ENCODE data around the gene AK2.

Gene AK2

GRCh38 chr1:33018112-33018511 lies 18.6 kb downstream of the AK2 start:
- no peak for DNase-seq (ENCODE audit: low read depth)
- Histone ChIP-seq H3K9me3 (ENCODE audit: control insufficient read depth, low read length) (no peaks in the 10 kb centered on the region), H3K9ac (ENCODE audit: low read length) (no peak overlapping the region), H3K36me3 (ENCODE audit: control insufficient read depth, insufficient read depth, low read length, severe bottlenecking) (peaks cover 78% of the 10 kb centered on the region), H3K4me1 (ENCODE audit: control insufficient read depth, insufficient read depth, low read length) (peaks cover 22% of the 10 kb centered on the region), H3K4me3 (ENCODE audit: low read length) (no peak overlapping the region), H3K27me3 (replicated peaks; ENCODE audit: control insufficient read depth, insufficient read depth, low read length) (no peaks in the 10 kb centered on the region)

GRCh38 chr1:33017175-33017574 lies 19.5 kb downstream of the AK2 start:
- Histone ChIP-seq H3K36me3 (ENCODE audit: control insufficient read depth, insufficient read depth, low read length, severe bottlenecking) (peaks cover 79% of the 10 kb centered on the region), H3K4me3 (ENCODE audit: low read length) (no peak overlapping the region), H3K27me3 (replicated peaks; ENCODE audit: control insufficient read depth, insufficient read depth, low read length) (no peaks in the 10 kb centered on the region), H3K4me1 (ENCODE audit: control insufficient read depth, insufficient read depth, low read length) (peaks cover 23% of the 10 kb centered on the region), H3K9ac (ENCODE audit: low read length) (no peak overlapping the region), H3K9me3 (ENCODE audit: control insufficient read depth, low read length) (no peaks in the 10 kb centered on the region)
- DNase-seq (ENCODE audit: low read depth) = no peak

- H3K9me3 ChIP-seq (ENCODE audit: control insufficient read depth, low read length) = no peaks in the 10 kb centered on the region
- no peak overlapping the region for H3K9ac ChIP-seq (ENCODE audit: low read length)
- H3K4me3 ChIP-seq (ENCODE audit: low read length) = no peak overlapping the region
- peaks cover 37% of the 10 kb centered on the region for H3K4me1 ChIP-seq (ENCODE audit: control insufficient read depth, insufficient read depth, low read length)
- no peaks in the 10 kb centered on the region for H3K27me3 ChIP-seq (replicated peaks; ENCODE audit: control insufficient read depth, insufficient read depth, low read length)
- DNase-seq (ENCODE audit: low read depth) = no peak
- H3K36me3 ChIP-seq (ENCODE audit: control insufficient read depth, insufficient read depth, low read length, severe bottlenecking) = peaks cover 66% of the 10 kb centered on the region
These were observed 21.5 kb downstream of the AK2 start for GRCh38 chr1:33015216-33015615.

- no peaks in the 10 kb centered on the region for H3K9me3 ChIP-seq (ENCODE audit: control insufficient read depth, low read length)
- DNase-seq (ENCODE audit: low read depth) = no peak
- H3K4me3 ChIP-seq (ENCODE audit: low read length) = no peak overlapping the region
- peaks cover 60% of the 10 kb centered on the region for H3K36me3 ChIP-seq (ENCODE audit: control insufficient read depth, insufficient read depth, low read length, severe bottlenecking)
- no peak overlapping the region for H3K9ac ChIP-seq (ENCODE audit: low read length)
- H3K27me3 ChIP-seq (replicated peaks; ENCODE audit: control insufficient read depth, insufficient read depth, low read length) = no peaks in the 10 kb centered on the region
- H3K4me1 ChIP-seq (ENCODE audit: control insufficient read depth, insufficient read depth, low read length) = peaks cover 38% of the 10 kb centered on the region
These were observed 22.1 kb downstream of the AK2 start for GRCh38 chr1:33014464-33015163.

GRCh38 chr1:33013791-33014190 lies 22.9 kb downstream of the AK2 start:
- Histone ChIP-seq H3K27me3 (replicated peaks; ENCODE audit: control insufficient read depth, insufficient read depth, low read length) (no peaks in the 10 kb centered on the region), H3K9me3 (ENCODE audit: control insufficient read depth, low read length) (no peaks in the 10 kb centered on the region), H3K4me1 (ENCODE audit: control insufficient read depth, insufficient read depth, low read length) (peaks cover 46% of the 10 kb centered on the region), H3K4me3 (ENCODE audit: low read length) (no peak overlapping the region), H3K9ac (ENCODE audit: low read length) (no peak overlapping the region), H3K36me3 (ENCODE audit: control insufficient read depth, insufficient read depth, low read length, severe bottlenecking) (peaks cover 60% of the 10 kb centered on the region)
- no peak for DNase-seq (ENCODE audit: low read depth)

GRCh38 chr1:33012165-33012564 lies 24.5 kb downstream of the AK2 start:
- Histone ChIP-seq H3K4me1 (ENCODE audit: control insufficient read depth, insufficient read depth, low read length) (peaks cover 53% of the 10 kb centered on the region), H3K36me3 (ENCODE audit: control insufficient read depth, insufficient read depth, low read length, severe bottlenecking) (peaks cover 57% of the 10 kb centered on the region), H3K9ac (ENCODE audit: low read length) (no peak overlapping the region), H3K9me3 (ENCODE audit: control insufficient read depth, low read length) (no peaks in the 10 kb centered on the region), H3K4me3 (ENCODE audit: low read length) (no peak overlapping the region), H3K27me3 (replicated peaks; ENCODE audit: control insufficient read depth, insufficient read depth, low read length) (no peaks in the 10 kb centered on the region)
- DNase-seq (ENCODE audit: low read depth) = no peak

GRCh38 chr1:33010932-33011731 lies 25.6 kb downstream of the AK2 start:
- no peaks in the 10 kb centered on the region for H3K9me3 ChIP-seq (ENCODE audit: control insufficient read depth, low read length)
- DNase-seq (ENCODE audit: low read depth) = peak; percentile 57
- no peaks in the 10 kb centered on the region for H3K27me3 ChIP-seq (replicated peaks; ENCODE audit: control insufficient read depth, insufficient read depth, low read length)
- H3K4me1 ChIP-seq (ENCODE audit: control insufficient read depth, insufficient read depth, low read length) = peaks cover 64% of the 10 kb centered on the region
- no peak overlapping the region for H3K4me3 ChIP-seq (ENCODE audit: low read length)
- peaks cover 55% of the 10 kb centered on the region for H3K36me3 ChIP-seq (ENCODE audit: control insufficient read depth, insufficient read depth, low read length, severe bottlenecking)
- H3K9ac ChIP-seq (ENCODE audit: low read length) = peak overlapping the region; percentile 11

- no peak overlapping the region for H3K9ac ChIP-seq (ENCODE audit: low read length)
- peaks cover 67% of the 10 kb centered on the region for H3K4me1 ChIP-seq (ENCODE audit: control insufficient read depth, insufficient read depth, low read length)
- H3K9me3 ChIP-seq (ENCODE audit: control insufficient read depth, low read length) = no peaks in the 10 kb centered on the region
- DNase-seq (ENCODE audit: low read depth) = no peak
- H3K4me3 ChIP-seq (ENCODE audit: low read length) = no peak overlapping the region
- H3K36me3 ChIP-seq (ENCODE audit: control insufficient read depth, insufficient read depth, low read length, severe bottlenecking) = peaks cover 51% of the 10 kb centered on the region
- H3K27me3 ChIP-seq (replicated peaks; ENCODE audit: control insufficient read depth, insufficient read depth, low read length) = no peaks in the 10 kb centered on the region
These were observed 27.1 kb downstream of the AK2 start for GRCh38 chr1:33009561-33009960.

- H3K9ac ChIP-seq (ENCODE audit: low read length) = no peak overlapping the region
- no peaks in the 10 kb centered on the region for H3K27me3 ChIP-seq (replicated peaks; ENCODE audit: control insufficient read depth, insufficient read depth, low read length)
- peaks cover 69% of the 10 kb centered on the region for H3K4me1 ChIP-seq (ENCODE audit: control insufficient read depth, insufficient read depth, low read length)
- no peaks in the 10 kb centered on the region for H3K9me3 ChIP-seq (ENCODE audit: control insufficient read depth, low read length)
- no peak overlapping the region for H3K4me3 ChIP-seq (ENCODE audit: low read length)
- H3K36me3 ChIP-seq (ENCODE audit: control insufficient read depth, insufficient read depth, low read length, severe bottlenecking) = peaks cover 39% of the 10 kb centered on the region
- DNase-seq (ENCODE audit: low read depth) = no peak
These were observed 28.4 kb downstream of the AK2 start for GRCh38 chr1:33008051-33008914.

GRCh38 chr1:33007190-33008050 lies 29.3 kb downstream of the AK2 start:
- peaks cover 66% of the 10 kb centered on the region for H3K4me1 ChIP-seq (ENCODE audit: control insufficient read depth, insufficient read depth, low read length)
- no peaks in the 10 kb centered on the region for H3K9me3 ChIP-seq (ENCODE audit: control insufficient read depth, low read length)
- peak; percentile 92 for DNase-seq (ENCODE audit: low read depth)
- no peak overlapping the region for H3K4me3 ChIP-seq (ENCODE audit: low read length)
- H3K9ac ChIP-seq (ENCODE audit: low read length) = no peak overlapping the region
- H3K27me3 ChIP-seq (replicated peaks; ENCODE audit: control insufficient read depth, insufficient read depth, low read length) = no peaks in the 10 kb centered on the region
- H3K36me3 ChIP-seq (ENCODE audit: control insufficient read depth, insufficient read depth, low read length, severe bottlenecking) = peaks cover 30% of the 10 kb centered on the region
